K562 (cell line): ENCODE results near the gene PEX13. TPM values are rescaled to one million over a fixed set of nuclear protein-coding genes. Genes with fewer than 3 reads are reported as not detected.

Source experiments
- CBFA2T2 ChIP-seq: fragments of 450-650 bp; conservative IDR thresholded peaks from 2 replicates; pipeline ENCODE4 v1.6.1; 2017; ENCODE audit warnings: mild to moderate bottlenecking
- MAZ ChIP-seq, 2 experiments: fragments of 450-650 bp in 1 of 2; sonication (generic) in 1 of 2; formaldehyde crosslinking; IDR thresholded peaks in 1 of 2; conservative IDR thresholded peaks in 1 of 2; 2 replicates each; pipeline versions ENCODE4 v1.4.0 to v1.5.0; 2020; ENCODE audit warnings: mild to moderate bottlenecking in 1 of 2, missing genetic modification reagents in 1 of 2
- OTX1 ChIP-seq: fragments of 450-650 bp; formaldehyde crosslinking; IDR thresholded peaks from 2 replicates; pipeline ENCODE4 v1.4.0; 2022; ENCODE audit warnings: mild to moderate bottlenecking
- SOX6 ChIP-seq: fragments of 450-650 bp; IDR thresholded peaks from 2 replicates; pipeline ENCODE4 v1.6.1; 2014; ENCODE audit warnings: mild to moderate bottlenecking
- ZBTB7A ChIP-seq: IDR thresholded peaks from 2 replicates; pipeline ENCODE4 v1.6.1; 2011; ENCODE audit warnings: low read depth, mild to moderate bottlenecking, low read length, moderate library complexity, borderline replicate concordance; ENCODE audit not compliant: control insufficient read depth
- polyA plus RNA-seq, 8 experiments: library from polyadenylated mRNA; depleted of rRNA in 4 of 8; stranded (reverse) in 5 of 8; unstranded in 3 of 8; fragments of >200 nt; fragmentation: Nextera tagmentation in 2 of 8; fragmentation: Illumina TruSeq in 1 of 8; extraction: Ambion mirVana in 2 of 8; extraction: Trizol in 1 of 8; gene quantifications; 2 replicates each; pipeline versions ENCODE4 v1.2.1 to v1.2.3, GENCODE V29; 2011 to 2014; ENCODE audit warnings: inconsistent platforms in 1 of 8, missing spikeins in 1 of 8
- total RNA-seq, 7 experiments: library from RNA; depleted of rRNA in 6 of 7; stranded (reverse); fragments of >200 nt in 6 of 7; fragmentation: Illumina TruSeq in 2 of 7; extraction: Trizol in 2 of 7; gene quantifications; 2 replicates each; pipeline versions ENCODE4 v1.2.1 to v1.2.3, GENCODE V29; 2011 to 2021; ENCODE audit warnings: low replicate concordance in 1 of 7
- TF ChIP-seq, protein P1 (sequence below): fragments of 450-650 bp; formaldehyde crosslinking; IDR thresholded peaks from 2 replicates; pipeline ENCODE4 v1.4.0; 2020; ENCODE audit warnings: mild to moderate bottlenecking, moderate library complexity
- TF ChIP-seq, protein P2 (sequence below), 2 experiments: fragments of 450-650 bp; formaldehyde crosslinking in 1 of 2; IDR thresholded peaks; 2 replicates each; pipeline versions ENCODE4 v1.4.0 to v1.6.1; 2014 to 2020; ENCODE audit warnings: mild to moderate bottlenecking in 2 of 2, borderline replicate concordance in 1 of 2, low read depth in 1 of 2
- TF ChIP-seq, protein P3 (sequence below): fragments of 250-450 bp; sonication (Bioruptor Pico); IDR thresholded peaks from 2 replicates; pipeline ENCODE4 v1.5.0; 2020; ENCODE audit warnings: mild to moderate bottlenecking

Gene PEX13
- total and polyA plus RNA-seq, 9 of the 15 experiments (the other 6 are each of a cell fraction or from before 2014, with no cell fraction given), result 4.0 to 30.4 (median 18.8) TPM

DNA sequence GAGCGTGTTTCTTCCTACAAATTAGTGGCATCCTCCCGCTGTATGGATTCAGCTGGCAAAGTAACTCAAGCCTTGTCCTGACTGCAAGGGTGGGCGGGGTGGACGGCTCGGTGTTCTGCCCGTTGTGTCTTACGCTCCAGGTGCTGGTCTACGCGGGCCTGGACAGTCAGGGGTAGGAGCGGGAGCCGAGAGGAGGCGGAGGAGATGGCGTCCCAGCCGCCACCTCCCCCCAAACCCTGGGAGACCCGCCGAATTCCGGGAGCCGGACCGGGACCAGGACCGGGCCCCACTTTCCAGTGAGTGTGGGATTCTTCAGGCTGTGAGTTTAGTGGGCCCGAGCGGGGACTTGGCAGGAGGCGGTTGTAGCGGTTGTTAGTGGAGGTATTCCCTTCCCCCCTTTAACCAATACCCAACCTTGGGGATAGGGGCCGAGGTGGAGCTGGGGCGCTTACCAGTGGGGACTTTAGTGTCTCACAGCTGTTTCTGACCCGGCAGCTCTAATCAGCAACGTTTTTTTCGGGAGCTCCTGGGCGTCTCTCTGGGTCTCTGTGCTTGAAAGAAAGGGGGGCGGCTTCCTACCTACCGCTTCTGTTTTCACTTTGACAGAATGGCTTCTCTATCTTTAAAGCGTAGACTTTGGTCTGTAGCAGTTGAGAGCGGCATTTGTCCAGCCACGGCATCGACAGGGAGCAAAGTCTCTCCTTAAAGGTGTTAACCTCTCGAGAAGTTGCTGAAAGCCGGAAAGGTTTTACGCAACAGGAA lies at the start of gene PEX13, which contains the start of gene PUS10 (continued):
- TF ChIP-seq, protein P1, sequence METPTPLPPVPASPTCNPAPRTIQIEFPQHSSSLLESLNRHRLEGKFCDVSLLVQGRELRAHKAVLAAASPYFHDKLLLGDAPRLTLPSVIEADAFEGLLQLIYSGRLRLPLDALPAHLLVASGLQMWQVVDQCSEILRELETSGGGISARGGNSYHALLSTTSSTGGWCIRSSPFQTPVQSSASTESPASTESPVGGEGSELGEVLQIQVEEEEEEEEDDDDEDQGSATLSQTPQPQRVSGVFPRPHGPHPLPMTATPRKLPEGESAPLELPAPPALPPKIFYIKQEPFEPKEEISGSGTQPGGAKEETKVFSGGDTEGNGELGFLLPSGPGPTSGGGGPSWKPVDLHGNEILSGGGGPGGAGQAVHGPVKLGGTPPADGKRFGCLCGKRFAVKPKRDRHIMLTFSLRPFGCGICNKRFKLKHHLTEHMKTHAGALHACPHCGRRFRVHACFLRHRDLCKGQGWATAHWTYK (CRISPR knock-in tag), result no peak
- TF ChIP-seq SOX6 (peak; percentile 4; the same call in 1 of the 2 replicates), MAZ (CRISPR knock-in tag; conservative IDR thresholded peaks at IDR 0.05 in 1 of 2, IDR thresholded peaks at IDR 0.05 in 1 of 2) (0 out of 4 replicates have a peak, but pooled peaks of 1 of the 2 experiments have one; percentile 12), OTX1 (CRISPR knock-in tag) (no peak), ZBTB7A (peak; percentile 66; the same call in 1 of the 2 replicates), CBFA2T2 (no peak)
- TF ChIP-seq, protein P2, sequence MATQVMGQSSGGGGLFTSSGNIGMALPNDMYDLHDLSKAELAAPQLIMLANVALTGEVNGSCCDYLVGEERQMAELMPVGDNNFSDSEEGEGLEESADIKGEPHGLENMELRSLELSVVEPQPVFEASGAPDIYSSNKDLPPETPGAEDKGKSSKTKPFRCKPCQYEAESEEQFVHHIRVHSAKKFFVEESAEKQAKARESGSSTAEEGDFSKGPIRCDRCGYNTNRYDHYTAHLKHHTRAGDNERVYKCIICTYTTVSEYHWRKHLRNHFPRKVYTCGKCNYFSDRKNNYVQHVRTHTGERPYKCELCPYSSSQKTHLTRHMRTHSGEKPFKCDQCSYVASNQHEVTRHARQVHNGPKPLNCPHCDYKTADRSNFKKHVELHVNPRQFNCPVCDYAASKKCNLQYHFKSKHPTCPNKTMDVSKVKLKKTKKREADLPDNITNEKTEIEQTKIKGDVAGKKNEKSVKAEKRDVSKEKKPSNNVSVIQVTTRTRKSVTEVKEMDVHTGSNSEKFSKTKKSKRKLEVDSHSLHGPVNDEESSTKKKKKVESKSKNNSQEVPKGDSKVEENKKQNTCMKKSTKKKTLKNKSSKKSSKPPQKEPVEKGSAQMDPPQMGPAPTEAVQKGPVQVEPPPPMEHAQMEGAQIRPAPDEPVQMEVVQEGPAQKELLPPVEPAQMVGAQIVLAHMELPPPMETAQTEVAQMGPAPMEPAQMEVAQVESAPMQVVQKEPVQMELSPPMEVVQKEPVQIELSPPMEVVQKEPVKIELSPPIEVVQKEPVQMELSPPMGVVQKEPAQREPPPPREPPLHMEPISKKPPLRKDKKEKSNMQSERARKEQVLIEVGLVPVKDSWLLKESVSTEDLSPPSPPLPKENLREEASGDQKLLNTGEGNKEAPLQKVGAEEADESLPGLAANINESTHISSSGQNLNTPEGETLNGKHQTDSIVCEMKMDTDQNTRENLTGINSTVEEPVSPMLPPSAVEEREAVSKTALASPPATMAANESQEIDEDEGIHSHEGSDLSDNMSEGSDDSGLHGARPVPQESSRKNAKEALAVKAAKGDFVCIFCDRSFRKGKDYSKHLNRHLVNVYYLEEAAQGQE (IDR thresholded peaks at IDR 0.05; ENCODE audit: borderline replicate concordance), result peak; percentile 98
- TF ChIP-seq, protein P2 (CRISPR knock-in tag; IDR thresholded peaks at IDR 0.05; ENCODE audit: low read depth), result no peak
- TF ChIP-seq, protein P3, sequence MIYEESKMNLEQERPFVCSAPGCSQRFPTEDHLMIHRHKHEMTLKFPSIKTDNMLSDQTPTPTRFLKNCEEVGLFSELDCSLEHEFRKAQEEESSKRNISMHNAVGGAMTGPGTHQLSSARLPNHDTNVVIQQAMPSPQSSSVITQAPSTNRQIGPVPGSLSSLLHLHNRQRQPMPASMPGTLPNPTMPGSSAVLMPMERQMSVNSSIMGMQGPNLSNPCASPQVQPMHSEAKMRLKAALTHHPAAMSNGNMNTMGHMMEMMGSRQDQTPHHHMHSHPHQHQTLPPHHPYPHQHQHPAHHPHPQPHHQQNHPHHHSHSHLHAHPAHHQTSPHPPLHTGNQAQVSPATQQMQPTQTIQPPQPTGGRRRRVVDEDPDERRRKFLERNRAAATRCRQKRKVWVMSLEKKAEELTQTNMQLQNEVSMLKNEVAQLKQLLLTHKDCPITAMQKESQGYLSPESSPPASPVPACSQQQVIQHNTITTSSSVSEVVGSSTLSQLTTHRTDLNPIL (CRISPR knock-in tag), result no peak
